RWPE1 (cell line): ENCODE results near the gene NAA30.
"Not testable (repeated sequence)": the region's sequence is repeated elsewhere in the genome, so short reads cannot be mapped to it uniquely, and the experiment has no call there.

Experiments used
- CTCF ChIA-PET: fragments of 350-600 bp; sonication (Branson Sonifier 250); formaldehyde crosslinking; extraction: SDS; loops from one replicate; lab custom pipeline; 2021; lab: Yijun Ruan, JAX
- POLR2A ChIA-PET: fragments of 400-600 bp; formaldehyde crosslinking; extraction: SDS; loops from one replicate; lab custom pipeline; 2020; ENCODE audit warnings: antibody characterized with exemption; ENCODE audit not compliant: low non-redundant PET; lab: Yijun Ruan, JAX
- DNase-seq: peaks from one replicate; pipeline ENCODE4 v3.0.0; 2012; ENCODE audit warnings: low spot score
- H3K27ac ChIP-seq: fragments of 450-650 bp; 2 replicates; pipeline ENCODE4 v1.5.1; 2017
- TF ChIP-seq, protein P1 (sequence below): fragments of 450-650 bp; conservative IDR thresholded peaks from 2 replicates; pipeline ENCODE4 v1.5.1; 2017; ENCODE audit warnings: low read depth, mild to moderate bottlenecking

The NAA30 gene

DNA sequence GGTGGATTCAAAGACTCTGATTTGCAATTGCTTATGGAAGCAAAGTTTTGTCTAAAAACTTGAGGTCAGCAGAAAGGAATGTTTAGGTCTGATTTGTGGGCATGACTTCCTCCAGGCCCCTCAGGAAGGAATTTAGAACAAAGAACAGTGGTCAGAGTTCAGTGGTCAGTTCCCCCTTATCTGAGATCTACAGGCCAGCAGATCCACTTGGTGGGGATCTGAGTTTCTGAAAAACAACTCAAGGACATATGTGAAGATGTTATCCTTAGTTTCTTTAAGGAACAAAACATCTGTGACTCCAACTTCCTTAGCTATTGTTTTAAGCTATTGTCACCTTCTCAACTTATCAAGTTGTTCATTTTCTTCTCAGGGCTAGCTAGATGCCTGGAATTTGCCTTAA is 28.0 kb upstream of the NAA30 start:
- ChIA-PET POLR2A (no interaction called here), CTCF (no interaction called here)
- no peak overlapping the region for H3K27ac ChIP-seq
- TF ChIP-seq, protein P1, sequence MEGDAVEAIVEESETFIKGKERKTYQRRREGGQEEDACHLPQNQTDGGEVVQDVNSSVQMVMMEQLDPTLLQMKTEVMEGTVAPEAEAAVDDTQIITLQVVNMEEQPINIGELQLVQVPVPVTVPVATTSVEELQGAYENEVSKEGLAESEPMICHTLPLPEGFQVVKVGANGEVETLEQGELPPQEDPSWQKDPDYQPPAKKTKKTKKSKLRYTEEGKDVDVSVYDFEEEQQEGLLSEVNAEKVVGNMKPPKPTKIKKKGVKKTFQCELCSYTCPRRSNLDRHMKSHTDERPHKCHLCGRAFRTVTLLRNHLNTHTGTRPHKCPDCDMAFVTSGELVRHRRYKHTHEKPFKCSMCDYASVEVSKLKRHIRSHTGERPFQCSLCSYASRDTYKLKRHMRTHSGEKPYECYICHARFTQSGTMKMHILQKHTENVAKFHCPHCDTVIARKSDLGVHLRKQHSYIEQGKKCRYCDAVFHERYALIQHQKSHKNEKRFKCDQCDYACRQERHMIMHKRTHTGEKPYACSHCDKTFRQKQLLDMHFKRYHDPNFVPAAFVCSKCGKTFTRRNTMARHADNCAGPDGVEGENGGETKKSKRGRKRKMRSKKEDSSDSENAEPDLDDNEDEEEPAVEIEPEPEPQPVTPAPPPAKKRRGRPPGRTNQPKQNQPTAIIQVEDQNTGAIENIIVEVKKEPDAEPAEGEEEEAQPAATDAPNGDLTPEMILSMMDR: no peak
- no peak for DNase-seq

DNA sequence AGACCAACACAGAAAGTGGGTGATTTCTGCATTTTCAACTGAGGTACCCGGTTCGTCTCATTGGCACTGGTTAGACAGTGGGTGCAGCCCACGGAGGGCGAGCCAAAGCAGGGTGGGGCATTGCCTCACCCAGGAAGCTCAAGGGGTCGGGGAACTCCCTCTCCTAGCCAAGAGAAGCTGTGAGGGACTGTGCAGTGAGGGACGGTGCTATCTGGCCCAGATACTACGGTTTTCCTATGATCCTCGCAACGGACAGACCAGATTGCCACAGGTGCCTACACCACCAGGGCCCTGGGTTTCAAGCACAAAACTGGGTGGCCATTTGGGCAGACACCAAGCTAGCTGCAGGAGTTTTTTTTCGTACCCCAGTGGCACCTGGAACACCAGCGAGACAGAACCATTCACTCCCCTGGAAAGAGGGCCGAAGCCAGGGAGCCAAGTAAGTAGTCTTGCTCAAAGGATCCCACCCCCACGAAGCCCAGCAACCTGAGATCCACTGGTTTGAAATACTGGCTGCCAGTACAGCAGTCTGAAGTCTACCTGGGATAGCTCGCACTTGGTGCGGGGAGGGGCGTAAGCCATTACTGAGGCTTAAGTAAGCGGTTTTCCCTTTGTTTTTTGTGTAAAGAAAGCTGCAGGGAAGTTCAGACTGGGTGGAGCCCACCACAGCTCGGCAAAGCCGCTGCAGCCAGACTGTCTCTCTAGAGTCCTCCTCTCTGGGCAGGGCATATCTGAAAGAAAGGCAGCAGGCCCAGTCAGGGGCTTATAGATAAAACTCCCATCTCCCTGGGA is 25.5 kb upstream of the NAA30 start:
- no peak overlapping the region for H3K27ac ChIP-seq
- CTCF ChIA-PET: no interaction called here
- POLR2A ChIA-PET: no interaction called here
- no peak for DNase-seq
- TF ChIP-seq, protein P1: no peak

DNA sequence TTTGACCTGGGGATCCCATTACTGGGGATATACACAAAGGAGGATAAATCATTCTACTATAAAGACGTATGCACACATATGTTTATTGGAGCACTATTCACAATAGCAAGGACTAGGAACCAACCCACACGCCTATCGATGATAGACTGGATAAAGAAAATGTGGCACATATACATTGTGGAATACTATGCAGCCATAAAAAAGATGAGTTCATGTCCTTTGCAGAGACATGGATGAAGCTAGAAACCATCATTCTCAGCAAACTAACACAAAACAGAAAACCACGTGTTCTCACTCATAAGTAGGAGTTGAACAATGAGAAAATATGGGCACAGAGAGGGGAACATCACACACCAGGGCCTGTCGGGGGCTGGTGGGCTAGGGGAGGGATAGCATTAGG is 20.2 kb upstream of the NAA30 start:
- CTCF ChIA-PET, POLR2A ChIA-PET, DNase-seq: not testable (repeated sequence)

DNA sequence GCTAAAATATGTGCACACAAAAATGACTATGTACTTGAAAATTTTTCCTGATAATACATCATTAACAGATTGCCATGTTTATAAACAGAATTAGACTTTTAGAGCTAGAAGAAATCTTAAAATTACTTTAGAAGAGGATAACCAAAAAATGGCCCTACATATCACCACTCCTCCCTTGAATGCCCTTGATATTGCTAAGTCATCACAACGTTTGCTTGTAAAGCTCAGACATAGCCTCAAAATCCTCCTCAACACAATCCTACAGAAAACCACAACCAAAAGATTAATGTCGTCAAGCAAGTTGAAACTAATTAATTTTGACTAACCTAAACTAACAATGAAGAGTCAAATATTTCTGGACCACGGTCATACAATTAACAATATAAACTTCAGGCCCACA is 19.4 kb upstream of the NAA30 start:
- TF ChIP-seq, protein P1: no peak
- POLR2A ChIA-PET: no interaction called here
- CTCF ChIA-PET: interaction anchor here (0.8 kb wide), 1 partner anchor 11 kb away, joined by 3 read pairs; no protein-coding TSS in a partner anchor
- no peak for DNase-seq
- H3K27ac ChIP-seq: no peak overlapping the region

More for the DNA sequence above, 20.2 kb upstream of the NAA30 start:
- not testable (repeated sequence) for H3K27ac ChIP-seq

DNA sequence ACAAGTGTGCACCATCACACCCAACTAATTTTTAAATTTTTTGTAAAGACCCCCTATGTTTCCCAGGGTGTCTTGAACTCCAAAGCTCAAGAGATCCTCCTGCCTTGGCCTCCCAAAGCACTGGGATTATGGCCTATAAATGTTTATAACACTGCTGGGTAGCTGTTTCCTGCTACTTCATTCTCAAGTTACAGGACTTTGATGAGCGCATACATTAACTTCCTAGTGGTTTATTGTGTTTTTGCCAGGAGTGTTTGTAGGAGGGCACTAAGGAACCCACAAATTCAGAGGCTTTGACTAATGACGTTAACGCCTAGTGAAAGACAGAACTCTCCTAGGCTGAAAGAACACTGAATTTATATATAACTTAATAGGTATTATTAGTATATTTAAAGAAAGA is 15.2 kb upstream of the NAA30 start:
- POLR2A ChIA-PET: no interaction called here
- H3K27ac ChIP-seq: no peak overlapping the region
- CTCF ChIA-PET: interaction anchor here (0.6 kb wide), 1 partner anchor 1421 kb away, joined by 3 read pairs; no protein-coding TSS in a partner anchor
- DNase-seq: no peak
- TF ChIP-seq, protein P1: no peak

DNA sequence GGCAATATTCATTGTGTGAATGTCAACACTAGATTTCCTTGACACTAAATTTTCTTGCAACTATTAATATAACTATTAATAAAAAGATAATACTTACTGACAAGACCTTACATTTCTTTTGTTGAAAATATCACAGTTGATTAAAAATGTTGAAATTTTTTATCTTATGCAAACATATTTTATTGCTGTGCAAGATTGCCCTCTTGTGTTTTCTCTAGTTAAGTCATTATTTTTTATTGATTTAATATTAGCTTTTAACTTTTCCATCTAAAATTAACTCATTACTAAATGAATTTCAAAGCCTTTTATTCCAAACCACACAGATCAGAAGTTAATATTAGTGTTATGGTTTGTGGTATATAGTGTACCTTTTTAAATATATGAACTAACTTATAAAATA is 11.7 kb upstream of the NAA30 start:
- TF ChIP-seq, protein P1: no peak; the same call in 1 of the 2 replicates
- CTCF ChIA-PET: interaction anchor here (0.6 kb wide), 1 partner anchor 889 kb away, joined by 3 read pairs; no protein-coding TSS in a partner anchor
- DNase-seq: no peak
- POLR2A ChIA-PET: no interaction called here
- H3K27ac ChIP-seq: no peak overlapping the region

DNA sequence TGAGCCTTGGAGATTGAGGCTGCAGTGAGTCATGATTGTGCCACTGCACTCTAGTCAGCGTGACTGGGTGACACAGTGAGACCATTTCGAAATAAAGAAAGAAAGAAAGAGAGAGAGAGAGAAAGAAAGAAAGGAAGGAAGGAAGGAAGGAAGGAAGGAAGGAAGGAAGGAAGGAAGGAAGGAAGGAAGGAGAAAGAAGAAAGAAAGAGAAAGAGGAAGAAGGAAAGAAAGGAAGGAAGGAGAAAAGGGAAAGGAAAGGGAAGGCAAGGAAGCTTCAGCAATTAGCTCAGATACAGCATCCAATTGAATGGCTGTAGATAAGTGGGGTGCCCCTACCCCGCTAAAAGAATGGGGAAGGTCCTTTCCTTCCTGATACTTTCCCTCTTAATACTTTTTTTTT is 9.5 kb upstream of the NAA30 start:
- no peak for DNase-seq
- ChIA-PET POLR2A (no interaction called here), CTCF (interaction anchor here (0.6 kb wide), 1 partner anchor 120 kb away, joined by 3 read pairs; no protein-coding TSS in a partner anchor)
- H3K27ac ChIP-seq: no peak overlapping the region
- TF ChIP-seq, protein P1: no peak
